ENCODE results near the gene VWCE.

DNA sequence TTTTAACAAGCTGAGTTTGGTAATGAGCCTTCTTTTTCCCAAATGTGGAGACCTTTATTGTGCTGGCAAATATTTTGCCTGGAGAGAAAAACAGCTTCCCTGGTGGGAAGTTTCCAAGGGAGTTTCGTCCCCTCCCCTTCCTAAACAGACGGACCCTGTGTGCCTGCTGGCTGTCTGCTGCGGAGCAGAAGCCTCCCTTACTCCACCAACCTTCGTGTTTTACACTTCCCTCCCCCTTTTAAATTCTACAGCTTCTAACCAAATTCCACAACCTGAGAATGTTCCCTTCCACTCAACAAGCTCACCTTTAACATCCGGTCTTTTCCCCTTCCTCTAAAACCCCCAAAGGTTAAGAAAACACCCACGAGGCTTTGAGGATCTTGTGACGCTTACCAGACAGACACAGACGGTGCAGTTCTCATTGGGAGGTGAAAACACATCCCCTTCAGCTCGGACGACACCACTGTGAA lies 17.1 kb downstream of the VWCE start:
- TF ChIP-seq TAF1 (IDR thresholded peaks at IDR 0.05; ENCODE audit: borderline replicate concordance, low read depth, low read length) (no peak), POLR2AphosphoS5 (IDR thresholded peaks at IDR 0.05; ENCODE audit: low read depth, low read length) (no peak), POLR2A (IDR thresholded peaks at IDR 0.05; ENCODE audit: low read depth, low read length) (no peak)
